ENCODE results near the gene HMGXB3.

The HMGXB3 gene

DNA sequence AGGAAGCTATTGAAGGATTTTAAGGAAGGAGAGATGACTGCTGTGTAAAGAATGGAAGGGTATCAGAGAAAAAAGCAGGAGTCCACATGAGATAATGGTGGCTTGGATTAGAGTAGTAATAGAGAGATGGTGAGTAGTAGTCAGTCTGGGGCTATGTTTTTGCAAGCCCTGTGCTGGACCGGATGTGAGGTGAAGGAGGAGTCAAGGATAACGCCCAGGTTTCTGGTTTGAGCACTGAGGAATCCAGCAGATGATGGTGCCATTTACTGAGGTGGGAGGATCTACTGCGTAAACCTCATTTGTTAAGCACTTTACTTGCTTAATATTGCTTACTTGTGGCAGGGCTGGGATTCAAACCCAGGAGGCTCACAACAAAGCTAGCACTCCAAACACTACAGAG lies 1.2 kb upstream of the HMGXB3 start:
- H3K27ac ChIP-seq (replicated peaks), result peak overlapping the region; percentile 95; the same call in 1 of the 2 replicates

GRCh38 chr5:149999866-150000255 lies 678 bp upstream of the HMGXB3 start:
- TF ChIP-seq REST (IDR thresholded peaks at IDR 0.05; ENCODE audit: insufficient replicate concordance, low read depth) (no peak), POLR2AphosphoS5 (IDR thresholded peaks at IDR 0.05; ENCODE audit: low read depth) (no peak), SPI1 (IDR thresholded peaks at IDR 0.05; ENCODE audit: borderline replicate concordance, low read depth) (no peak), GABPA (IDR thresholded peaks at IDR 0.05; ENCODE audit: low read depth) (no peak)
- TF ChIP-seq, protein P1, sequence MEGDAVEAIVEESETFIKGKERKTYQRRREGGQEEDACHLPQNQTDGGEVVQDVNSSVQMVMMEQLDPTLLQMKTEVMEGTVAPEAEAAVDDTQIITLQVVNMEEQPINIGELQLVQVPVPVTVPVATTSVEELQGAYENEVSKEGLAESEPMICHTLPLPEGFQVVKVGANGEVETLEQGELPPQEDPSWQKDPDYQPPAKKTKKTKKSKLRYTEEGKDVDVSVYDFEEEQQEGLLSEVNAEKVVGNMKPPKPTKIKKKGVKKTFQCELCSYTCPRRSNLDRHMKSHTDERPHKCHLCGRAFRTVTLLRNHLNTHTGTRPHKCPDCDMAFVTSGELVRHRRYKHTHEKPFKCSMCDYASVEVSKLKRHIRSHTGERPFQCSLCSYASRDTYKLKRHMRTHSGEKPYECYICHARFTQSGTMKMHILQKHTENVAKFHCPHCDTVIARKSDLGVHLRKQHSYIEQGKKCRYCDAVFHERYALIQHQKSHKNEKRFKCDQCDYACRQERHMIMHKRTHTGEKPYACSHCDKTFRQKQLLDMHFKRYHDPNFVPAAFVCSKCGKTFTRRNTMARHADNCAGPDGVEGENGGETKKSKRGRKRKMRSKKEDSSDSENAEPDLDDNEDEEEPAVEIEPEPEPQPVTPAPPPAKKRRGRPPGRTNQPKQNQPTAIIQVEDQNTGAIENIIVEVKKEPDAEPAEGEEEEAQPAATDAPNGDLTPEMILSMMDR (IDR thresholded peaks at IDR 0.05; ENCODE audit: insufficient read depth, low read length), result no peak
- no peaks in the 10 kb centered on the region for H3K27me3 ChIP-seq (ENCODE audit: insufficient read depth, poor library complexity, severe bottlenecking)
- peak overlapping the region; percentile 92 for H3K4me3 ChIP-seq (replicated peaks; ENCODE audit: insufficient read depth, low read length)
- no peak for DNase-seq (ENCODE audit: low read depth in 1 of 2, low spot score in 1 of 2)
- H3K27ac ChIP-seq (replicated peaks), result peak overlapping the region; percentile 95

More for the DNA sequence above, 1.2 kb upstream of the HMGXB3 start:
- Histone ChIP-seq H3K27me3 (ENCODE audit: insufficient read depth, poor library complexity, severe bottlenecking) (no peaks in the 10 kb centered on the region), H3K4me3 (replicated peaks; ENCODE audit: insufficient read depth, low read length) (peak overlapping the region; percentile 92; the same call in 1 of the 2 replicates)
- TF ChIP-seq REST (IDR thresholded peaks at IDR 0.05; ENCODE audit: insufficient replicate concordance, low read depth) (no peak), SPI1 (IDR thresholded peaks at IDR 0.05; ENCODE audit: borderline replicate concordance, low read depth) (no peak), POLR2AphosphoS5 (IDR thresholded peaks at IDR 0.05; ENCODE audit: low read depth) (no peak)
- TF ChIP-seq, protein P1 (IDR thresholded peaks at IDR 0.05; ENCODE audit: insufficient read depth, low read length), result no peak
- DNase-seq (ENCODE audit: low read depth in 1 of 2, low spot score in 1 of 2), result no peak

- peak; percentile 41 to 45 for DNase-seq (ENCODE audit: low read depth in 1 of 2, low spot score in 1 of 2)
- H3K27me3 ChIP-seq (ENCODE audit: insufficient read depth, poor library complexity, severe bottlenecking), result no peaks in the 10 kb centered on the region
- TF ChIP-seq POLR2AphosphoS5 (IDR thresholded peaks at IDR 0.05; ENCODE audit: low read depth), result no peak
- no peak for TF ChIP-seq REST (IDR thresholded peaks at IDR 0.05; ENCODE audit: insufficient replicate concordance, low read depth)
- no peak for TF ChIP-seq SPI1 (IDR thresholded peaks at IDR 0.05; ENCODE audit: borderline replicate concordance, low read depth)
- TF ChIP-seq, protein P1 (IDR thresholded peaks at IDR 0.05; ENCODE audit: insufficient read depth, low read length), result no peak
- no peak for TF ChIP-seq GABPA (IDR thresholded peaks at IDR 0.05; ENCODE audit: low read depth)
- H3K27ac ChIP-seq (replicated peaks), result peak overlapping the region; percentile 95
- peak overlapping the region; percentile 92 for H3K4me3 ChIP-seq (replicated peaks; ENCODE audit: insufficient read depth, low read length)
These were observed 586 bp downstream of the HMGXB3 start for GRCh38 chr5:150000990-150001659.

Measured in HL-60 (cell line).